ENCODE results near the gene PIK3R6. TPM values are rescaled to one million over a fixed set of nuclear protein-coding genes. Genes with fewer than 3 reads are reported as not detected.

The PIK3R6 gene
- total and polyA plus RNA-seq, 2 experiments from 2014 or later: 0.11 to 0.24 TPM

- no peak overlapping the region for H3K4me3 Mint-ChIP-seq
- H3K9me2 ChIP-seq (ENCODE audit: insufficient read depth): no peaks in the 10 kb centered on the region
- ATAC-seq (no peak), DNase-seq (ENCODE audit: low spot score) (no peak)
- H3F3A ChIP-seq (replicated peaks; ENCODE audit: low read depth): no peaks in the 10 kb centered on the region
- no peak overlapping the region for H3K4me3 ChIP-seq
- TF ChIP-seq CTCF (conservative IDR thresholded peaks at IDR 0.05; ENCODE audit: low read depth in 2 of 2) (no peak), POLR2AphosphoS5 (IDR thresholded peaks at IDR 0.05; ENCODE audit: low read depth) (no peak), STAT1 (IDR thresholded peaks at IDR 0.05; ENCODE audit: unreplicated experiment) (no peak), JUNB (IDR thresholded peaks at IDR 0.05; ENCODE audit: unreplicated experiment) (peak; percentile 20)
- peaks cover 3% of the 10 kb centered on the region for H3K27me3 Mint-ChIP-seq (ENCODE audit: insufficient read depth, low read depth, poor library complexity)
- H3K4me2 ChIP-seq: no peak overlapping the region
- H3K36me3 ChIP-seq (ENCODE audit: insufficient read depth): no peaks in the 10 kb centered on the region
- H2AFZ ChIP-seq: no peak overlapping the region
- no peaks in the 10 kb centered on the region for H3K27me3 ChIP-seq (ENCODE audit: insufficient read depth)
- H3K27ac Mint-ChIP-seq: no peak overlapping the region
- peaks cover 4% of the 10 kb centered on the region for H3K4me1 Mint-ChIP-seq
- H3K27ac ChIP-seq (ENCODE audit: low read depth): no peak overlapping the region
- no peaks in the 10 kb centered on the region for H3K36me3 Mint-ChIP-seq (ENCODE audit: low read depth)
- peaks cover 10% of the 10 kb centered on the region for H3K4me1 ChIP-seq (ENCODE audit: insufficient read depth)
- H3K79me2 ChIP-seq (replicated peaks; ENCODE audit: insufficient read depth): no peaks in the 10 kb centered on the region
- no peaks in the 10 kb centered on the region for H4K20me1 ChIP-seq (replicated peaks; ENCODE audit: insufficient read depth)
- H3K9me3 Mint-ChIP-seq: no peaks in the 10 kb centered on the region
Measured at GRCh38 chr17:8862213-8863056, 5.0 kb downstream of the PIK3R6 start.

DNA sequence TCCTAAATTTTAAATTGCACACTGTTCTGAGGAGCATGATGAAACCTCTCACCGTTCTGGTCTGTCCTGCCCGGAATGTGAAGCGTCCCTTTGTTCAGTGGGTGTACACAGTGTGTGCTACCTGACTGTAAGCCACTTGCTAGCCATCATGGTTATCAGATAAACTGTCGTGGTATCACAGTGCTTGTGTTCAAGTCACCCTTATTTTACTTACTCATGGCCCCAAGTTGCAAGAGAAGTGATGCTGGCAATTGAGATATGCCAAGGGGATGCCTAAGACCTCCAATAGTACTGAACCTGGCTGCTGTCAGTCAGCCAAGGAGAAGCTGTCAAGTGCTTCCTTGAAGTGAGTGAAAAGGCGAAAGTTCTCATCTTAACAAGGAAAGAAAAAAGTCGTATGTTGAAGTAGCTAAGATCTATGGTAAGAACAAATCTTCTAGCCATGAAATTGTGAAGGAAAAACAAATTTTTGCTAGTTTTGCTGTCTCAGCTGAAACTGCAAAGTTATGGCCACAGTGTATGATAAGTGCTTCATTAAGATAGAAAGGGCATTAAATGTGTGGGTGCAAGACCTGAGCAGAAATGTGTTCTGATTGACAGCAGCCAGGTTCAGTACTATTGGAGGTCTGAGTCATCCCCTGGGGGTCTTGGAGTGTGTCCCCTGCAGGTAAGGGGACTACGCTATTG is 5.8 kb downstream of the PIK3R6 start:
- peaks cover 16% of the 10 kb centered on the region for H3K4me1 ChIP-seq (ENCODE audit: insufficient read depth)
- no peaks in the 10 kb centered on the region for H4K20me1 ChIP-seq (replicated peaks; ENCODE audit: insufficient read depth)
- H3K27ac ChIP-seq (ENCODE audit: low read depth): no peak overlapping the region
- no peak overlapping the region for H3K4me3 Mint-ChIP-seq
- H3K27me3 ChIP-seq (ENCODE audit: insufficient read depth): no peaks in the 10 kb centered on the region
- no peaks in the 10 kb centered on the region for H3F3A ChIP-seq (replicated peaks; ENCODE audit: low read depth)
- DNase-seq (ENCODE audit: low spot score) (no peak), ATAC-seq (no peak)
- H3K36me3 Mint-ChIP-seq (ENCODE audit: low read depth): no peaks in the 10 kb centered on the region
- H3K36me3 ChIP-seq (ENCODE audit: insufficient read depth): no peaks in the 10 kb centered on the region
- peaks cover 7% of the 10 kb centered on the region for H3K27me3 Mint-ChIP-seq (ENCODE audit: insufficient read depth, low read depth, poor library complexity)
- TF ChIP-seq REST (IDR thresholded peaks at IDR 0.05; ENCODE audit: unreplicated experiment) (no peak), NANOG (IDR thresholded peaks at IDR 0.05; ENCODE audit: borderline replicate concordance) (no peak), CTCF (conservative IDR thresholded peaks at IDR 0.05; ENCODE audit: low read depth in 2 of 2) (no peak), POLR2AphosphoS5 (IDR thresholded peaks at IDR 0.05; ENCODE audit: low read depth) (no peak), CREB1 (CRISPR knock-in tag; IDR thresholded peaks at IDR 0.05; ENCODE audit: low read depth) (no peak)
- H3K4me3 ChIP-seq: no peak overlapping the region
- no peaks in the 10 kb centered on the region for H3K9me2 ChIP-seq (ENCODE audit: insufficient read depth)
- H2AFZ ChIP-seq: no peak overlapping the region
- no peaks in the 10 kb centered on the region for H3K79me2 ChIP-seq (replicated peaks; ENCODE audit: insufficient read depth)
- no peaks in the 10 kb centered on the region for H3K9me3 Mint-ChIP-seq
- peaks cover 12% of the 10 kb centered on the region for H3K4me1 Mint-ChIP-seq
- no peak overlapping the region for H3K27ac Mint-ChIP-seq
- no peak overlapping the region for H3K4me2 ChIP-seq
